HepG2 (cell line): Measurements from ENCODE around the gene CAMKK1.

Experiments used
- CTCF ChIP-seq: sonication (generic); formaldehyde crosslinking; IDR thresholded peaks from 2 replicates; pipeline ENCODE4 v1.5.0; 2020; ENCODE audit warnings: mild to moderate bottlenecking, missing genetic modification reagents, moderate library complexity
- HNF4A ChIP-seq: sonication (generic); formaldehyde crosslinking; IDR thresholded peaks from 2 replicates; pipeline ENCODE4 v1.4.0; 2020; ENCODE audit warnings: missing genetic modification reagents
- IRF9 ChIP-seq: sonication (generic); formaldehyde crosslinking; IDR thresholded peaks from 2 replicates; pipeline ENCODE4 v1.8.0; 2022; ENCODE audit warnings: missing genetic modification reagents, mild to moderate bottlenecking, borderline replicate concordance
- NFE2L2 ChIP-seq: fragments of 150-350 bp; IDR thresholded peaks from 2 replicates; pipeline ENCODE4 v1.6.1; 2014; ENCODE audit warnings: low read length
- POLR2A ChIP-seq, 2 experiments: IDR thresholded peaks; 2 replicates each; pipeline ENCODE4 v1.6.1; 2011; ENCODE audit warnings: low read depth in 2 of 2, low read length in 2 of 2, mild to moderate bottlenecking in 1 of 2, moderate library complexity in 1 of 2; ENCODE audit not compliant: insufficient read depth in 1 of 2
- ZNF563 ChIP-seq: sonication (generic); formaldehyde crosslinking; IDR thresholded peaks from 2 replicates; pipeline ENCODE4 v1.8.0; 2022; ENCODE audit warnings: mild to moderate bottlenecking, moderate library complexity, missing genetic modification reagents
- ZNF614 ChIP-seq: IDR thresholded peaks from 2 replicates; pipeline ENCODE4 v1.6.1; 2018; ENCODE audit warnings: missing biosample characterization, missing genetic modification reagents, inconsistent platforms, borderline replicate concordance

- no peak for TF ChIP-seq POLR2A (IDR thresholded peaks at IDR 0.05; ENCODE audit: insufficient read depth in 1 of 2, low read depth in 2 of 2, low read length in 2 of 2)
- no peak for TF ChIP-seq HNF4A
- TF ChIP-seq ZNF614 (CRISPR knock-in tag) = no peak
- no peak for TF ChIP-seq IRF9 (CRISPR knock-in tag)
- TF ChIP-seq CTCF = no peak
- TF ChIP-seq NFE2L2 = no peak
- no peak for TF ChIP-seq ZNF563 (CRISPR knock-in tag)
Observed at GRCh38 chr17:3914312-3914670, 21.4 kb upstream of the CAMKK1 start.
